A673 (cell line): Measurements from ENCODE around the gene SLC26A8. TPM values are rescaled to one million over a fixed set of nuclear protein-coding genes. Genes with fewer than 3 reads are reported as not detected.

ENCODE experiments used
- BruUV-seq: library from RNA; stranded (reverse); fragments of 400-500 nt; replicated peaks from 2 replicates; lab custom pipeline; 2021; lab: Mats Ljungman, UMichigan
- CTCF ChIA-PET: fragments of 300-600 bp; sonication (Branson Sonifier 250); formaldehyde crosslinking; loops from one replicate; lab custom pipeline; 2022; ENCODE audit warnings: antibody characterized with exemption; lab: Charles Lee
- POLR2A ChIA-PET: fragments of 300-600 bp; sonication (Branson Sonifier 250); formaldehyde crosslinking; loops from one replicate; lab custom pipeline; 2022; ENCODE audit warnings: antibody characterized with exemption; ENCODE audit not compliant: low non-redundant PET; lab: Charles Lee
- DNase-seq: peaks from one replicate; pipeline ENCODE4 v3.0.0-alpha.2; 2015; ENCODE audit warnings: low spot score
- H3K27ac ChIP-seq: fragments of 200-600 bp; sonication (generic); 2 replicates; pipeline ENCODE4 v1.5.1; 2016; ENCODE audit warnings: mixed run types, low read depth, mild to moderate bottlenecking, mixed read lengths, antibody characterized with exemption, low read length; ENCODE audit not compliant: poor library complexity, severe bottlenecking
- H3K27me3 ChIP-seq: fragments of 200-600 bp; sonication (generic); replicated peaks from 2 replicates; pipeline ENCODE4 v1.6.1; 2017; ENCODE audit warnings: mixed run types, low read depth, mild to moderate bottlenecking, mixed read lengths, antibody characterized with exemption, low read length; ENCODE audit not compliant: insufficient read depth, poor library complexity
- H3K36me3 ChIP-seq: fragments of 200-600 bp; sonication (generic); 2 replicates; pipeline ENCODE4 v1.6.1; 2016; ENCODE audit warnings: mixed run types, mild to moderate bottlenecking, mixed read lengths, antibody characterized with exemption, low read length; ENCODE audit not compliant: insufficient read depth, poor library complexity, severe bottlenecking
- H3K4me1 ChIP-seq: fragments of 200-600 bp; sonication (generic); 2 replicates; pipeline ENCODE4 v1.6.1; 2017; ENCODE audit warnings: mixed run types, mild to moderate bottlenecking, mixed read lengths, antibody characterized with exemption, low read length; ENCODE audit not compliant: insufficient read depth, poor library complexity, severe bottlenecking
- H3K4me3 ChIP-seq: fragments of 200-600 bp; sonication (generic); 2 replicates; pipeline ENCODE4 v1.5.1; 2016; ENCODE audit warnings: low read depth, mixed run types, mild to moderate bottlenecking, mixed read lengths, low read length; ENCODE audit not compliant: poor library complexity, severe bottlenecking
- H3K9me3 ChIP-seq: fragments of 200-600 bp; sonication (generic); 2 replicates; pipeline ENCODE4 v1.6.1; 2016; ENCODE audit warnings: mixed run types, low read depth, mild to moderate bottlenecking, mixed read lengths, antibody characterized with exemption, low read length; ENCODE audit not compliant: poor library complexity, severe bottlenecking
- CTCF ChIP-seq: fragments of 300-800, 200-600 bp; sonication (generic); conservative IDR thresholded peaks from 2 replicates; pipeline ENCODE4 v1.5.1; 2017; ENCODE audit warnings: low read depth, mild to moderate bottlenecking, antibody characterized with exemption, low read length, moderate library complexity, mixed read lengths
- EZH2 ChIP-seq: fragments of 200-600 bp; sonication (generic); IDR thresholded peaks from 2 replicates; pipeline ENCODE4 v1.6.1; 2017; ENCODE audit warnings: borderline replicate concordance, low read depth, mild to moderate bottlenecking, mixed read lengths, antibody characterized with exemption, low read length; ENCODE audit not compliant: poor library complexity, severe bottlenecking
- intact Hi-C: fragments of 100-400 bp; cut with micrococcal nuclease; formaldehyde crosslinking; loops from one replicate; pipeline ENCODE4 v1.10.0; 2022; ENCODE audit not compliant: unreplicated experiment
- total RNA-seq: library from RNA; stranded (reverse); gene quantifications from 2 replicates; pipeline ENCODE4 v1.2.3, GENCODE V29; 2021

SLC26A8 gene
- total RNA-seq, 1 experiment from 2014 or later, result not detected

GRCh38 chr6:35948725-35949124, 75.7 kb downstream of the SLC26A8 start:
- ChIA-PET CTCF (no interaction called here), POLR2A (no interaction called here)
- intact Hi-C loops, result no loop called here
- Histone ChIP-seq H3K4me3 (no peak overlapping the region), H3K4me1 (no peaks in the 10 kb centered on the region), H3K9me3 (no peaks in the 10 kb centered on the region), H3K27me3 (no peaks in the 10 kb centered on the region), H3K36me3 (no peaks in the 10 kb centered on the region), H3K27ac (no peak overlapping the region)
- peak; percentile 34 for DNase-seq
- no TSS peak for BruUV-seq
- no peak for TF ChIP-seq EZH2
- TF ChIP-seq CTCF, result peak; percentile 35; the same call in 1 of the 2 replicates

GRCh38 chr6:35945650-35946025, 78.8 kb downstream of the SLC26A8 start:
- H3K4me1 ChIP-seq, result no peaks in the 10 kb centered on the region
- no peak overlapping the region for H3K4me3 ChIP-seq
- BruUV-seq, result no TSS peak
- no peak overlapping the region for H3K27ac ChIP-seq
- no peaks in the 10 kb centered on the region for H3K27me3 ChIP-seq
- H3K36me3 ChIP-seq, result no peaks in the 10 kb centered on the region
- intact Hi-C loops, result no loop called here
- TF ChIP-seq CTCF (no peak), EZH2 (no peak)
- no peaks in the 10 kb centered on the region for H3K9me3 ChIP-seq
- POLR2A ChIA-PET, result no interaction called here
- CTCF ChIA-PET, result no interaction called here
- DNase-seq, result no peak

- Histone ChIP-seq H3K4me1 (no peaks in the 10 kb centered on the region), H3K9me3 (no peaks in the 10 kb centered on the region), H3K27me3 (no peaks in the 10 kb centered on the region), H3K4me3 (no peak overlapping the region), H3K27ac (no peak overlapping the region), H3K36me3 (no peaks in the 10 kb centered on the region)
- CTCF ChIA-PET, result no interaction called here
- intact Hi-C loops, result no loop called here
- TF ChIP-seq CTCF (no peak), EZH2 (no peak)
- no TSS peak for BruUV-seq
- no peak for DNase-seq
- POLR2A ChIA-PET, result no interaction called here
Observed at GRCh38 chr6:35943390-35943789, 81.1 kb downstream of the SLC26A8 start.
